HEK293 (cell line): ENCODE data around the gene GDA.

Experiments
- ATF2 ChIP-seq: fragments of 450-650 bp; formaldehyde crosslinking; IDR thresholded peaks from 2 replicates; pipeline ENCODE4 v1.5.1; 2016; ENCODE audit warnings: missing biosample characterization, missing genetic modification characterization, low read depth
- ZNF112 ChIP-seq: fragments of 450-650 bp; formaldehyde crosslinking; IDR thresholded peaks from 2 replicates; pipeline ENCODE4 v1.5.0; 2017; ENCODE audit warnings: missing biosample characterization, missing genetic modification characterization
- ZNF138 ChIP-seq: fragments of 450-650 bp; formaldehyde crosslinking; IDR thresholded peaks from 2 replicates; pipeline ENCODE4 v1.5.1; 2016; ENCODE audit warnings: missing biosample characterization, missing genetic modification characterization, borderline replicate concordance
- ZNF23 ChIP-seq: fragments of 450-650 bp; formaldehyde crosslinking; IDR thresholded peaks from 2 replicates; pipeline ENCODE4 v1.5.1; 2016; ENCODE audit warnings: missing biosample characterization, missing genetic modification characterization, borderline replicate concordance
- ZNF292 ChIP-seq: fragments of 450-650 bp; formaldehyde crosslinking; IDR thresholded peaks from 2 replicates; pipeline ENCODE4 v1.5.1; 2016; ENCODE audit warnings: low read depth, missing biosample characterization, missing genetic modification characterization, borderline replicate concordance
- ZNF350 ChIP-seq: fragments of 450-650 bp; formaldehyde crosslinking; IDR thresholded peaks from 2 replicates; pipeline ENCODE4 v1.5.0; 2017; ENCODE audit warnings: missing biosample characterization, mild to moderate bottlenecking, missing genetic modification characterization
- ZNF580 ChIP-seq: fragments of 450-650 bp; formaldehyde crosslinking; IDR thresholded peaks from 2 replicates; pipeline ENCODE4 v1.5.1; 2016; ENCODE audit warnings: missing biosample characterization, missing genetic modification characterization
- ZNF701 ChIP-seq: fragments of 450-650 bp; formaldehyde crosslinking; IDR thresholded peaks from 2 replicates; pipeline ENCODE4 v1.5.1; 2016; ENCODE audit warnings: missing biosample characterization, missing genetic modification characterization
- ZNF747 ChIP-seq: fragments of 450-650 bp; formaldehyde crosslinking; IDR thresholded peaks from 2 replicates; pipeline ENCODE4 v1.5.1; 2016; ENCODE audit warnings: missing biosample characterization, missing genetic modification characterization

GRCh38 chr9:72289401-72289800 is 140.2 kb downstream of the GDA start:
- TF ChIP-seq ZNF112 (tag by site-specific recombination) (no peak), ZNF350 (tag by site-specific recombination) (no peak), ZNF138 (no peak), ZNF292 (tag by site-specific recombination) (no peak), ZNF23 (tag by site-specific recombination) (no peak), ZNF580 (tag by site-specific recombination) (no peak), ZNF747 (tag by site-specific recombination) (no peak), ZNF701 (tag by site-specific recombination) (no peak), ATF2 (tag by site-specific recombination) (no peak)
